Measurements from ENCODE around the gene SYNDIG1L.

SYNDIG1L gene

GRCh38 chr14:74380845-74381244 is 45.2 kb downstream of the SYNDIG1L start:
- Histone ChIP-seq H3K9me3 (ENCODE audit: control insufficient read depth, insufficient read depth, low read length) (no peaks in the 10 kb centered on the region), H3K4me1 (ENCODE audit: insufficient read depth, low read length) (no peaks in the 10 kb centered on the region), H3K36me3 (ENCODE audit: insufficient read depth, low read length) (no peaks in the 10 kb centered on the region), H3K9ac (ENCODE audit: low read depth, low read length) (no peak overlapping the region)

GRCh38 chr14:74380172-74380571 is 45.8 kb downstream of the SYNDIG1L start:
- H3K9me3 ChIP-seq (ENCODE audit: control insufficient read depth, insufficient read depth, low read length): no peaks in the 10 kb centered on the region
- H3K9ac ChIP-seq (ENCODE audit: low read depth, low read length): no peak overlapping the region
- H3K4me1 ChIP-seq (ENCODE audit: insufficient read depth, low read length): no peaks in the 10 kb centered on the region
- no peaks in the 10 kb centered on the region for H3K36me3 ChIP-seq (ENCODE audit: insufficient read depth, low read length)

GRCh38 chr14:74377976-74378690 is 47.9 kb downstream of the SYNDIG1L start:
- no peaks in the 10 kb centered on the region for H3K9me3 ChIP-seq (ENCODE audit: control insufficient read depth, insufficient read depth, low read length)
- no peak overlapping the region for H3K9ac ChIP-seq (ENCODE audit: low read depth, low read length)
- H3K4me1 ChIP-seq (ENCODE audit: insufficient read depth, low read length): no peaks in the 10 kb centered on the region
- H3K36me3 ChIP-seq (ENCODE audit: insufficient read depth, low read length): no peaks in the 10 kb centered on the region

- Histone ChIP-seq H3K9me3 (ENCODE audit: control insufficient read depth, insufficient read depth, low read length) (no peaks in the 10 kb centered on the region), H3K9ac (ENCODE audit: low read depth, low read length) (no peak overlapping the region), H3K4me1 (ENCODE audit: insufficient read depth, low read length) (peaks cover 3% of the 10 kb centered on the region; the same call in 1 of the 2 replicates), H3K36me3 (ENCODE audit: insufficient read depth, low read length) (no peaks in the 10 kb centered on the region)
Measured at GRCh38 chr14:74368441-74368840, 57.6 kb downstream of the SYNDIG1L start.

GRCh38 chr14:74368026-74368425 is 58.0 kb downstream of the SYNDIG1L start:
- no peaks in the 10 kb centered on the region for H3K9me3 ChIP-seq (ENCODE audit: control insufficient read depth, insufficient read depth, low read length)
- peaks cover 3% of the 10 kb centered on the region for H3K4me1 ChIP-seq (ENCODE audit: insufficient read depth, low read length)
- H3K36me3 ChIP-seq (ENCODE audit: insufficient read depth, low read length): no peaks in the 10 kb centered on the region
- no peak overlapping the region for H3K9ac ChIP-seq (ENCODE audit: low read depth, low read length)

GRCh38 chr14:74364271-74364880 is 61.6 kb downstream of the SYNDIG1L start:
- Histone ChIP-seq H3K9me3 (ENCODE audit: control insufficient read depth, insufficient read depth, low read length) (no peaks in the 10 kb centered on the region), H3K4me1 (ENCODE audit: insufficient read depth, low read length) (peaks cover 20% of the 10 kb centered on the region)

GRCh38 chr14:74362361-74362915 is 63.6 kb downstream of the SYNDIG1L start:
- Histone ChIP-seq H3K9me3 (ENCODE audit: control insufficient read depth, insufficient read depth, low read length) (no peaks in the 10 kb centered on the region), H3K36me3 (ENCODE audit: insufficient read depth, low read length) (no peaks in the 10 kb centered on the region; the same call in 1 of the 2 replicates), H3K9ac (ENCODE audit: low read depth, low read length) (0 out of 2 replicates have a peak overlapping the region, but pooled peaks have one; percentile 5), H3K4me1 (ENCODE audit: insufficient read depth, low read length) (peaks cover 24% of the 10 kb centered on the region)

More at GRCh38 chr14:74364271-74364880, 61.6 kb downstream of the SYNDIG1L start:
- no peaks in the 10 kb centered on the region for H3K36me3 ChIP-seq (ENCODE audit: insufficient read depth, low read length)
- no peak overlapping the region for H3K9ac ChIP-seq (ENCODE audit: low read depth, low read length)

- H3K36me3 ChIP-seq (ENCODE audit: insufficient read depth, low read length): peaks cover 3% of the 10 kb centered on the region
- H3K4me1 ChIP-seq (ENCODE audit: insufficient read depth, low read length): peaks cover 22% of the 10 kb centered on the region
- H3K9me3 ChIP-seq (ENCODE audit: control insufficient read depth, insufficient read depth, low read length): no peaks in the 10 kb centered on the region
- H3K9ac ChIP-seq (ENCODE audit: low read depth, low read length): no peak overlapping the region
Measured at GRCh38 chr14:74360163-74360562, 65.8 kb downstream of the SYNDIG1L start.

GRCh38 chr14:74358176-74358829 is 67.7 kb downstream of the SYNDIG1L start:
- Histone ChIP-seq H3K9me3 (ENCODE audit: control insufficient read depth, insufficient read depth, low read length) (no peaks in the 10 kb centered on the region), H3K4me1 (ENCODE audit: insufficient read depth, low read length) (peaks cover 22% of the 10 kb centered on the region), H3K9ac (ENCODE audit: low read depth, low read length) (no peak overlapping the region), H3K36me3 (ENCODE audit: insufficient read depth, low read length) (peaks cover 3% of the 10 kb centered on the region)

GRCh38 chr14:74357585-74357984 is 68.4 kb downstream of the SYNDIG1L start:
- H3K9me3 ChIP-seq (ENCODE audit: control insufficient read depth, insufficient read depth, low read length): no peaks in the 10 kb centered on the region
- H3K9ac ChIP-seq (ENCODE audit: low read depth, low read length): no peak overlapping the region
- H3K4me1 ChIP-seq (ENCODE audit: insufficient read depth, low read length): peaks cover 18% of the 10 kb centered on the region
- peaks cover 3% of the 10 kb centered on the region for H3K36me3 ChIP-seq (ENCODE audit: insufficient read depth, low read length)

GRCh38 chr14:74356892-74357575 is 69.0 kb downstream of the SYNDIG1L start:
- Histone ChIP-seq H3K4me1 (ENCODE audit: insufficient read depth, low read length) (peaks cover 15% of the 10 kb centered on the region), H3K9me3 (ENCODE audit: control insufficient read depth, insufficient read depth, low read length) (no peaks in the 10 kb centered on the region), H3K9ac (ENCODE audit: low read depth, low read length) (no peak overlapping the region), H3K36me3 (ENCODE audit: insufficient read depth, low read length) (peaks cover 3% of the 10 kb centered on the region)
